H9 (cell line): Measurements from ENCODE around the gene MT1H. TPM values are rescaled to one million over a fixed set of nuclear protein-coding genes. Genes with fewer than 3 reads are reported as not detected.

ENCODE experiments used
- DNase-seq: peaks from one replicate; pipeline ENCODE4 v3.0.0-alpha.2; 2017
- H2AFZ ChIP-seq: one replicate; pipeline ENCODE4 v1.6.1; 2013; ENCODE audit warnings: mild to moderate bottlenecking, low read length, control low read depth, moderate library complexity
- H2AK5ac ChIP-seq: 2 replicates; pipeline ENCODE4 v1.6.1; 2013; ENCODE audit warnings: low read length, control low read depth, mixed read lengths; ENCODE audit not compliant: insufficient read length
- H2BK120ac ChIP-seq: one replicate; pipeline ENCODE4 v1.6.1; 2013; ENCODE audit warnings: low read depth, mild to moderate bottlenecking, low read length, control low read depth, inconsistent platforms; ENCODE audit not compliant: poor library complexity, severe bottlenecking
- H2BK12ac ChIP-seq: 2 replicates; pipeline ENCODE4 v1.6.1; 2013; ENCODE audit warnings: low read length, control low read depth, mixed read lengths, low read depth; ENCODE audit not compliant: insufficient read length
- H2BK15ac ChIP-seq: 2 replicates; pipeline ENCODE4 v1.6.1; 2013; ENCODE audit warnings: low read depth, low read length, control low read depth
- H2BK20ac ChIP-seq: one replicate; pipeline ENCODE4 v1.6.1; 2013; ENCODE audit warnings: low read depth, mild to moderate bottlenecking, low read length, control low read depth, inconsistent platforms; ENCODE audit not compliant: poor library complexity, severe bottlenecking
- H2BK5ac ChIP-seq: 2 replicates; pipeline ENCODE4 v1.6.1; 2013; ENCODE audit warnings: low read length, control low read depth, mixed read lengths; ENCODE audit not compliant: insufficient read length
- H3K14ac ChIP-seq: 2 replicates; pipeline ENCODE4 v1.6.1; 2013; ENCODE audit warnings: low read length, control low read depth; ENCODE audit not compliant: insufficient read depth
- H3K18ac ChIP-seq: 2 replicates; pipeline ENCODE4 v1.6.1; 2013; ENCODE audit warnings: low read depth, mild to moderate bottlenecking, mixed read lengths, low read length, control low read depth; ENCODE audit not compliant: insufficient read length
- H3K23ac ChIP-seq: 2 replicates; pipeline ENCODE4 v1.6.1; 2013; ENCODE audit warnings: low read length, control low read depth, mixed read lengths, low read depth; ENCODE audit not compliant: insufficient read length
- H3K23me2 ChIP-seq: 2 replicates; pipeline ENCODE4 v1.6.1; 2013; ENCODE audit warnings: low read depth, mild to moderate bottlenecking, mixed read lengths, low read length, control low read depth; ENCODE audit not compliant: insufficient read length, poor library complexity, severe bottlenecking
- H3K27ac ChIP-seq: 2 replicates; pipeline ENCODE4 v1.5.1; 2013; ENCODE audit warnings: low read length, control low read depth, mixed read lengths, low read depth; ENCODE audit not compliant: insufficient read length
- H3K27me3 ChIP-seq: 2 replicates; pipeline ENCODE4 v1.6.1; 2013; ENCODE audit warnings: low read length, control low read depth, inconsistent platforms; ENCODE audit not compliant: insufficient read depth
- H3K4ac ChIP-seq: 2 replicates; pipeline ENCODE4 v1.6.1; 2013; ENCODE audit warnings: low read depth, mild to moderate bottlenecking, control low read depth, inconsistent platforms, low read length, moderate library complexity
- H3K4me1 ChIP-seq: 2 replicates; pipeline ENCODE4 v1.6.1; 2013; ENCODE audit warnings: low read length, control low read depth, inconsistent platforms; ENCODE audit not compliant: insufficient read depth
- H3K4me2 ChIP-seq: 2 replicates; pipeline ENCODE4 v1.6.1; 2013; ENCODE audit warnings: low read length, control low read depth, mixed read lengths; ENCODE audit not compliant: insufficient read length, insufficient read depth
- H3K56ac ChIP-seq: 2 replicates; pipeline ENCODE4 v1.6.1; 2013; ENCODE audit warnings: low read depth, mild to moderate bottlenecking, mixed read lengths, low read length, control low read depth; ENCODE audit not compliant: insufficient read length
- H3K79me1 ChIP-seq: 2 replicates; pipeline ENCODE4 v1.6.1; 2013; ENCODE audit warnings: low read depth, mild to moderate bottlenecking, moderate library complexity, low read length, control low read depth, inconsistent platforms; ENCODE audit not compliant: insufficient read depth, poor library complexity, severe bottlenecking
- H3K79me2 ChIP-seq: 2 replicates; pipeline ENCODE4 v1.6.1; 2013; ENCODE audit warnings: low read length, control low read depth, inconsistent platforms; ENCODE audit not compliant: insufficient read depth
- H3K9ac ChIP-seq: 2 replicates; pipeline ENCODE4 v1.6.1; 2013; ENCODE audit warnings: low read length, control low read depth, mixed read lengths; ENCODE audit not compliant: insufficient read length; ENCODE audit errors: extremely low read depth
- H3K9me3 ChIP-seq: one replicate; pipeline ENCODE4 v1.6.1; 2013; ENCODE audit warnings: low read depth, low read length, inconsistent platforms; ENCODE audit not compliant: control insufficient read depth
- H3T11ph ChIP-seq: one replicate; pipeline ENCODE4 v1.6.1; 2013; ENCODE audit warnings: mild to moderate bottlenecking, low read length, control low read depth, inconsistent platforms
- H4K20me1 ChIP-seq: one replicate; pipeline ENCODE4 v1.6.1; 2013; ENCODE audit not compliant: control insufficient read depth, insufficient read length, insufficient read depth
- H4K5ac ChIP-seq: 2 replicates; pipeline ENCODE4 v1.6.1; 2013; ENCODE audit warnings: low read depth, mild to moderate bottlenecking, mixed read lengths, low read length, control low read depth; ENCODE audit not compliant: insufficient read length
- H4K8ac ChIP-seq: replicated peaks from 2 replicates; pipeline ENCODE4 v1.6.1; 2013; ENCODE audit warnings: low read length, control low read depth, mixed read lengths, low read depth; ENCODE audit not compliant: insufficient read length
- H4K91ac ChIP-seq: 2 replicates; pipeline ENCODE4 v1.6.1; 2013; ENCODE audit warnings: low read depth, mild to moderate bottlenecking, moderate library complexity, mixed read lengths, low read length, control low read depth; ENCODE audit not compliant: insufficient read length
- H3K27ac Mint-ChIP-seq, 3 experiments: 2 replicates in 2 of 3; 3 replicates in 1 of 3; pipeline ENCODE4 v1.8.0; 2020 to 2021; ENCODE audit warnings: mixed read lengths in 3 of 3, mild to moderate bottlenecking in 1 of 3, moderate library complexity in 1 of 3
- H3K27me3 Mint-ChIP-seq: 2 replicates; pipeline ENCODE4 v1.8.0; 2021; ENCODE audit warnings: low read depth, mild to moderate bottlenecking, moderate library complexity, mixed read lengths
- H3K36me3 Mint-ChIP-seq, 3 experiments: 2 replicates in 2 of 3; 3 replicates in 1 of 3; pipeline ENCODE4 v1.8.0; 2020 to 2021; ENCODE audit warnings: low read depth in 3 of 3, mixed read lengths in 3 of 3; ENCODE audit not compliant: insufficient read depth in 1 of 3
- H3K4me1 Mint-ChIP-seq, 2 experiments: 2 replicates each; pipeline ENCODE4 v1.8.0; 2020; ENCODE audit warnings: mixed read lengths in 2 of 2
- H3K4me3 Mint-ChIP-seq, 2 experiments: 2 replicates in 1 of 2; 3 replicates in 1 of 2; pipeline ENCODE4 v1.8.0; 2020 to 2021; ENCODE audit warnings: mild to moderate bottlenecking in 2 of 2, mixed read lengths in 2 of 2, moderate library complexity in 1 of 2
- H3K9me3 Mint-ChIP-seq, 2 experiments: 2 replicates in 1 of 2; 3 replicates in 1 of 2; pipeline ENCODE4 v1.8.0; 2020; ENCODE audit warnings: mild to moderate bottlenecking in 2 of 2, mixed read lengths in 2 of 2, moderate library complexity in 1 of 2
- WGBS: extraction: QIAGEN DNeasy Blood & Tissue Kit; methylation state at CpG from one replicate; pipeline ENCODE4 v1.1.7; 2013; ENCODE audit warnings: missing lambda C conversion rate, low lambda C conversion rate, mixed read lengths; ENCODE audit not compliant: insufficient read length; ENCODE audit errors: extremely low coverage; 5-methylcytosine and 5-hydroxymethylcytosine counted together
- total RNA-seq: library from RNA; stranded (reverse); gene quantifications from 2 replicates; pipeline ENCODE4 v1.2.1, GENCODE V29; 2021
- TF ChIP-seq, protein P1 (sequence below): fragments of 200-600 bp; sonication (generic); conservative IDR thresholded peaks from 3 replicates; pipeline ENCODE4 v1.8.0; 2021; ENCODE audit warnings: antibody characterized with exemption, mild to moderate bottlenecking

MT1H gene
- total RNA-seq, 1 experiment from 2014 or later, result 12.5 TPM

DNA sequence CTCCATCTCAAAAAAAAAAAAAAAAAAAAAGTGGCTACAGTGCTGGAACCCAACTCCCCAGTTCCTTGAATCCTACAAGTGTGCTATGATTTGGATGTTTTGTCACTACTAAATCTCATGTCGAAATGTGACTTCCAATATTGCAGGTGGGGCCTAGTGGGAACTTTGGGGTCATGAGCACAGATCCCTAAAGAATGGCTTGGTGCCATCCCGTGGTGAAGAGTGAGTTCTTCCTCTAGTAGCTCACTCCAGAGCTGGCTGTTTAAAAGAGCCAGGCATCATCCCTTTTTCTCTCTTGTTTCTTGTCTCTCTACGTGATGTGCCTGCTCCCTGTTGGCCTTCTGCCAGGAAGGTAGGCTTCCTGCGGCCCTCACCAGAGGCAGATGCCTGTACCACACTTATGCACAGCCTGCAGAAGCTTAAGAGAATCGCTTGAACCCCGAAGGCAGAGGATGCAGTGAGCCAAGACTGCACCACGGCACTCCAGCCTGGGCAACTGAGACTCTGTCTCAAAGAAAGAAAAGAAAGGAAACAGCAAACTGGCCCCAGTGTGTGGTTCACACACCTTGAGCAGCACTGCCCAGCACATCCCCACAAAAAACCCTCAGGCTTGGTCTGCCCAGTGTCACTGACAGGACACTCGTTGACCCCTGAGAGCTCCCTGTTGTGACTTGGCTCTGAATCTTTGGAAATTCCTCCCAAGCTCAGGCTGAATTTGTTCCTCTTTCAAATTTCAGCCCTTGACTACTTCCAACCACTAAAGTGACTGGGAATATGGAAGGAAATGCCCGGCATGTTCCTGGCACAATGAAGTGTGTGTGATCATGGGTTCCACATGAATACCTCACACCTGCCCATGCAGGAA, 40.9 kb upstream of the MT1H start:
- H2BK120ac ChIP-seq, result no peak overlapping the region
- no peak overlapping the region for H2BK12ac ChIP-seq
- no peaks in the 10 kb centered on the region for H3K9me3 ChIP-seq
- H3K79me2 ChIP-seq, result no peaks in the 10 kb centered on the region
- H4K20me1 ChIP-seq, result no peaks in the 10 kb centered on the region
- H3K79me1 ChIP-seq, result no peaks in the 10 kb centered on the region
- DNase-seq, result no peak
- no peak overlapping the region for H4K5ac ChIP-seq
- Mint-ChIP-seq H3K4me3 (no peak overlapping the region), H3K36me3 (no peaks in the 10 kb centered on the region; a peak in 1 of 7 replicates), H3K4me1 (peaks cover 24 to 32% of the 10 kb centered on the region in 2 experiments), H3K9me3 (peaks cover 0 to 12% of the 10 kb centered on the region in 2 experiments; a peak in 2 of 5 replicates), H3K27ac (peak overlapping the region in 1 of 3 experiments; percentile 22; a peak in 1 of 7 replicates), H3K27me3 (peaks cover 96% of the 10 kb centered on the region)
- no peak overlapping the region for H4K91ac ChIP-seq
- no CpG with 5 or more reads among the region's 9 CpGs for WGBS
- no peak overlapping the region for H4K8ac ChIP-seq
- no peak overlapping the region for H3T11ph ChIP-seq
- peaks cover 16% of the 10 kb centered on the region for H3K23me2 ChIP-seq
- TF ChIP-seq, protein P1, sequence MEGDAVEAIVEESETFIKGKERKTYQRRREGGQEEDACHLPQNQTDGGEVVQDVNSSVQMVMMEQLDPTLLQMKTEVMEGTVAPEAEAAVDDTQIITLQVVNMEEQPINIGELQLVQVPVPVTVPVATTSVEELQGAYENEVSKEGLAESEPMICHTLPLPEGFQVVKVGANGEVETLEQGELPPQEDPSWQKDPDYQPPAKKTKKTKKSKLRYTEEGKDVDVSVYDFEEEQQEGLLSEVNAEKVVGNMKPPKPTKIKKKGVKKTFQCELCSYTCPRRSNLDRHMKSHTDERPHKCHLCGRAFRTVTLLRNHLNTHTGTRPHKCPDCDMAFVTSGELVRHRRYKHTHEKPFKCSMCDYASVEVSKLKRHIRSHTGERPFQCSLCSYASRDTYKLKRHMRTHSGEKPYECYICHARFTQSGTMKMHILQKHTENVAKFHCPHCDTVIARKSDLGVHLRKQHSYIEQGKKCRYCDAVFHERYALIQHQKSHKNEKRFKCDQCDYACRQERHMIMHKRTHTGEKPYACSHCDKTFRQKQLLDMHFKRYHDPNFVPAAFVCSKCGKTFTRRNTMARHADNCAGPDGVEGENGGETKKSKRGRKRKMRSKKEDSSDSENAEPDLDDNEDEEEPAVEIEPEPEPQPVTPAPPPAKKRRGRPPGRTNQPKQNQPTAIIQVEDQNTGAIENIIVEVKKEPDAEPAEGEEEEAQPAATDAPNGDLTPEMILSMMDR, result no peak
- no peak overlapping the region for H3K4ac ChIP-seq
- peaks cover 82% of the 10 kb centered on the region for H3K27me3 ChIP-seq
- H2BK20ac ChIP-seq, result no peak overlapping the region
- no peak overlapping the region for H3K9ac ChIP-seq
- no peak overlapping the region for H3K14ac ChIP-seq
- no peak overlapping the region for H3K56ac ChIP-seq
- no peak overlapping the region for H2BK5ac ChIP-seq
- no peak overlapping the region for H3K23ac ChIP-seq
- H2AFZ ChIP-seq, result no peak overlapping the region
- H3K18ac ChIP-seq, result no peak overlapping the region
- H2BK15ac ChIP-seq, result no peak overlapping the region
- H2AK5ac ChIP-seq, result no peak overlapping the region
- no peaks in the 10 kb centered on the region; the same call in 1 of the 2 replicates for H3K4me1 ChIP-seq
- no peak overlapping the region for H3K4me2 ChIP-seq
- H3K27ac ChIP-seq, result no peak overlapping the region
